Measurements from ENCODE around the gene ARHGAP20.

Gene ARHGAP20

GRCh38 chr11:110711776-110712658 is at the start of gene ARHGAP20:
ARHGAP20 (minus strand) TSS chr11:110712437; CDS start chr11:110712231, 206 bp downstream.
- peak; percentile 47 to 68 for DNase-seq

GRCh38 chr11:110761991-110762390 is 49.8 kb upstream of the ARHGAP20 start:
- no peak for DNase-seq

- no peak for DNase-seq
Measured at GRCh38 chr11:110761131-110761530, 48.9 kb upstream of the ARHGAP20 start.

- DNase-seq = no peak
Measured at GRCh38 chr11:110759972-110760381, 47.7 kb upstream of the ARHGAP20 start.

- no peak for DNase-seq
Measured at GRCh38 chr11:110757962-110758755, 45.9 kb upstream of the ARHGAP20 start.

GRCh38 chr11:110757066-110757465 is 44.8 kb upstream of the ARHGAP20 start:
- DNase-seq = no peak

- no peak for DNase-seq
Measured at GRCh38 chr11:110755941-110756340, 43.7 kb upstream of the ARHGAP20 start.

GRCh38 chr11:110752890-110753289 is 40.7 kb upstream of the ARHGAP20 start:
- no peak for DNase-seq

- no peak for DNase-seq
Measured at GRCh38 chr11:110750100-110750499, 37.9 kb upstream of the ARHGAP20 start.

GRCh38 chr11:110747531-110747930 is 35.3 kb upstream of the ARHGAP20 start:
- no peak for DNase-seq

- DNase-seq = no peak
Measured at GRCh38 chr11:110738641-110739040, 26.4 kb upstream of the ARHGAP20 start.

GRCh38 chr11:110737593-110737992 is 25.4 kb upstream of the ARHGAP20 start:
- DNase-seq = no peak

- no peak for DNase-seq
Measured at GRCh38 chr11:110736171-110736553, 23.9 kb upstream of the ARHGAP20 start.

- no peak for DNase-seq
Measured at GRCh38 chr11:110735455-110736170, 23.4 kb upstream of the ARHGAP20 start.

GRCh38 chr11:110734790-110735189 is 22.6 kb upstream of the ARHGAP20 start:
- no peak for DNase-seq

- no peak for DNase-seq
Measured at GRCh38 chr11:110730773-110731172, 18.5 kb upstream of the ARHGAP20 start.

GRCh38 chr11:110728883-110729282 is 16.6 kb upstream of the ARHGAP20 start:
- no peak for DNase-seq

GRCh38 chr11:110728476-110728875 is 16.2 kb upstream of the ARHGAP20 start:
- DNase-seq = no peak

GRCh38 chr11:110724358-110724757 is 12.1 kb upstream of the ARHGAP20 start:
- DNase-seq = no peak

- DNase-seq = no peak
Measured at GRCh38 chr11:110720431-110721275, 8.4 kb upstream of the ARHGAP20 start.

GRCh38 chr11:110716361-110716760 is 4.1 kb upstream of the ARHGAP20 start:
- no peak for DNase-seq

- no peak for DNase-seq
Measured at GRCh38 chr11:110715541-110715940, 3.3 kb upstream of the ARHGAP20 start.
